ENCODE results near the gene SOWAHB.

SOWAHB gene, protein sequence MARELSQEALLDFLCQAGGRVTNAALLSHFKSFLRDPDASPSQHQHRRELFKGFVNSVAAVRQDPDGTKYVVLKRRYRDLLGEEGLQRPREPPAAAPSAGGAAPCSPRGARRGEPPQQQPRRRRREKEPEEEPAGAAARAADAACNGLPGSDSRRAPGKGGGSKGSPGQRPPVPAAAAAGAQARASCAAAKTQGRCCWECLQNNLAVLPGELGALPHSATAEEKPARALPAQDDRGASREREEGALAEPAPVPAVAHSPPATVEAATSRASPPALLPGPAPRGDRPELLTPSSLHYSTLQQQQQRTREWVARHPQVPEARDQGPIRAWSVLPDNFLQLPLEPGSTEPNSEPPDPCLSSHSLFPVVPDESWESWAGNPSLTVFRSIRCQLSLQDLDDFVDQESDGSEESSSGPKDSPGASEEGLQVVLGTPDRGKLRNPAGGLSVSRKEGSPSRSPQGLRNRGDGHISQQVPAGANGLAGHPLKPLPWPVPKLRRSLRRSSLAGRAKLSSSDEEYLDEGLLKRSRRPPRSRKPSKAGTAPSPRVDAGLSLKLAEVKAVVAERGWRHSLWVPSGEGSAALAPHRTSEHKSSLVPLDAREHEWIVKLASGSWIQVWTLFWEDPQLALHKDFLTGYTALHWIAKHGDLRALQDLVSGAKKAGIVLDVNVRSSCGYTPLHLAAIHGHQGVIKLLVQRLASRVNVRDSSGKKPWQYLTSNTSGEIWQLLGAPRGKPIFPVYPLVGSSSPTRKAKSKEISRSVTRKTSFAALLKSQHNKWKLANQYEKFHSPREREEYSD

DNA sequence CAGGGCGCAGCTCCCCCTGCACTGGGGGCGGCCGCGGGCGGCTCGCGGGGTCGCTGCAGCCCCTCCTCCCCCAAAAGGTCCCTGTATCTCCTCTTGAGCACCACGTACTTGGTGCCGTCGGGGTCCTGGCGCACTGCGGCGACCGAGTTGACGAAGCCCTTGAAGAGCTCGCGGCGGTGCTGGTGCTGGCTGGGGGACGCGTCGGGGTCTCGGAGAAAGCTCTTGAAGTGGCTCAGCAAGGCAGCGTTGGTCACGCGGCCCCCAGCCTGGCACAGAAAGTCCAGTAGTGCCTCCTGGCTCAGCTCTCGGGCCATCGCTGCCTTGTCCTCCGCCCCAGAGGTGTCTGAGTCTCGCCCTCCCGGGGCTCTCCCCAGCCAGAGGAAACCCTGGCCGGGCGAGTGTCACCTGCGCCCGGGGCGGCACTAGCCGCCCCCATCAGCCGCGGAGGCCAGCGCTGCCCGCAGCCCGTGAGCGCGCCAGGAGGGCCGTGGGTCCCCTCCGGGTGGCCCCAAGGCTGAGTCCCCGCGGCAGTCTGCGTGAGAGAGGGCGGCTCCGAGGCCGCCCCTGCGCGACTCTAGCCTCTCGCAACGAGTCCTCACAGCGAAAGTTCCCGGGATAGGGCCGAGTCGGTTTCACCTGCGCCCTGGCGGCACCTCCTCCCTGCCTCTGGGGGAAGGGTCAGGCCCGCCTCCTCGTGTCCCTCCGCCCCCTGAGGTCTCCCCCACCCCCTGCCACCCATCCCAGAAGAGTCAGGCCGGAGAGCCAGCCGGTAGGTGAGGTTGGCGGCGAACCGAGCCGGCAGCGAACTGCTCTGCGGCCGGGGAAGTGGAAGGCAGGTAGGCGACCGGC lies at the start of gene SOWAHB:
SOWAHB (minus strand) TSS at position 609 of the 849 bp plus-strand sequence; CDS start at position 314, 295 bp downstream.
- no peak for DNase-seq

GRCh38 chr4:76947369-76947768 lies 49.4 kb upstream of the SOWAHB start:
- DNase-seq = no peak

DNA sequence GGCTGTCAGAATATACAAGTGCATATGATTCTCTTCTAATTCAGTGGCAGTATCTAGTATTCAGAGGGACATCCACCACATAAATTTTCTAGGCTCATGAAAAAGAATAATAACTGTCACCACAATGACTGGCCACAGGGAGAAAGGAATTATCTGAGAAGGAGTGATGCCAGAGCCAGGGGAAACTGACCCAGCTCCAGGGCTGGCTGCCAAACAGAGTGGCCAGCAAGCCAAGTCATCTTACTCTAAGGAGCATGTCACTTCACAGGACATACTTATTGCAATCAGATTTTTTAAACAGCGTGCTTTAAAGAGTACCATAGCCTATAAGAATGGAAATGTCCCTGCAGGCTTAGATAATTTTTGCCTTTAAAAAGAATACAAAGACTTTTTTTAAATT lies 45.8 kb upstream of the SOWAHB start:
- no peak for DNase-seq

DNA sequence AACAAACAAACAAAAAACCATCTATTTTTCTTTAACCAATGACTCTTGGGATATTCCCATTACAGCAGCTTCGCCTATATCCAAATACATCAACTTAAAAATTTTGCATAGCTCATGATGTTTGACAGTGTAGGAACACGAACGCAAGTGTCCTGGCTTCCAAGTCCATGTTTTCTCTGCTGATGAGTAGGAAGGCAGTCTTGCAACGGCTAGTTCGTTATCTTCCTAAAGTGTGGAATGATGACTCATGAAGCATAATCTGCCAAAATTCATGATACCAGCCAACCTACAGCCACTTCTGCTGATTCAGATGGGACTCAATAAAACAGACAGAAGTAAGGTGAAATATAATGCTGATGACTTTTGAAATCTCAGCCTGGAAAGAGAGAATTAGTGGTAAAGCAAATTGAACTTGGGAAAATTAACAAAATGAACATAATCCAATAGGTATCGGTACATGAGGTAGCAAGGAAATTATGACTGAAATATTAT lies 45.2 kb upstream of the SOWAHB start:
- no peak for DNase-seq

GRCh38 chr4:76939184-76939583 lies 41.2 kb upstream of the SOWAHB start:
- no peak for DNase-seq

DNA sequence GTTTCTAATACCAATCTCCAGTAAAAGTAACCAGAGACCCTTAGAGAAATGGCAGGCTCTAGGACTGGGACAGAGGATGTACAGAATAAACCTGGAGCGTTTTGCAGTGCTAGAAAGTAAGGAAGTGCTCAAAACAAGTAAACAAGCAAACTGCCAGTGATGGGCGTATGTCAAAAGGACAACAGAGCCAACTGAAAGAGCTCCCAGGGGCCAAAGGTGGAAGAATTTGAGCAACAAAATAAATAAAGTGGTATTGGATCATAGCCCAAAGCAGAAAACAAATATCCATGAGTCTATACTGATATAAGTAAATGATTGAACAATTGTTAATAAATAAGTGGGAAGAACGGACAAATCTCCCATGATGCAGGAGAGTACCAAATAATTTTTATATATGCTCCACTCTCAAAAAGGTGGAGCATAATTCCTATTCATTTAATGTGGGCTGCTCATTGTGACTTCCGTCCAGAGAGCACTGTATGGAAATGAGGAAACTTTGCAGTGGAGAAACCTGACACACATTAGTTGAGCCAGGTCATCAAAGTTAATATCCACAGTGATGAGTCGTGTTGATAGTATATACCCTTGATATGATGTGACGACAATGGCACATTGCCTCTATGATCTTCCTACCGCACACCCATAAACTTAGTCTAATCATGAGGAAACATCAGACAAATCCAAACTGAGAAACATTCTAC lies 33.8 kb upstream of the SOWAHB start:
- no peak for DNase-seq

GRCh38 chr4:76931087-76931486 lies 33.1 kb upstream of the SOWAHB start:
- no peak for DNase-seq

- DNase-seq = no peak
Measured at GRCh38 chr4:76930685-76931084, 32.7 kb upstream of the SOWAHB start.

GRCh38 chr4:76926841-76927240 lies 28.9 kb upstream of the SOWAHB start:
- no peak for DNase-seq

- DNase-seq = no peak
Measured at GRCh38 chr4:76923619-76924357, 25.8 kb upstream of the SOWAHB start.

DNA sequence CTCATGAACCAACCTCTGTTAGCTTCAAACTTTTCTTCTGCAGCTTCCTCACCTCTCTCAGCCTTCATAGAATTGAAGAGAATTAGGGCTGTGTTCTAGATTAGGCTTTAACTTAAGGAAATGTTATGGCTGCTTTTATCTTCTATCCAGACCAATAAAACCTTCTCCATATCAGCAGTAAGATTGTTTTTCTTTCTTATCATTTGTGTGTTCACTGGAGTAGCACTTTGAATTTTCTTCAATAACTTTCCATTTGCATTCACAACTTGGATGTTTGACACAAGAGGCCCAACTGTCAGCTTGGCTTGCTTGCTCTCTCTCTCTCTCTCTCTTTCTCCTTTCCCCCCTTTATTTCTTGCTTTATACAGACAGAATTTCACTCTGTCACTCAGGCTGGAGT lies 22.8 kb upstream of the SOWAHB start:
- no peak for DNase-seq

DNA sequence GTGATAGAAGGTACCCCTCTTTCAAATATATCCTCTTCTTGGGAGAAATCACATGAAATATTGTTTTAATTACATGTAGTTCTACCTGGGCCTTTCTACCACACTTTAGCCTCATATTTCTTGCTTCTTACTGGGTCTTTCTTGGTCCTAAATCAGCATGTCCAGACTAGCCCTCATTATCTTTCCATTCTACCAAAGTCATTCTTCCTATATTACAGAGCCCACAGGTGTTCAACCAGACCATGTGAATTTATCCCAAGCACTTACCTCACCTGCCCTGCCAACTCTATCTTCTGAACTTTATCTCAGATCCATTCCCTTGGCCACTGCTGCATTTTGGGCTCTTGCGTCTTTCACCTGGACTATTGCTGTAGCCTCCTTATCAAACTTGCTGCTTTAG lies 11.8 kb upstream of the SOWAHB start:
- DNase-seq = no peak

DNA sequence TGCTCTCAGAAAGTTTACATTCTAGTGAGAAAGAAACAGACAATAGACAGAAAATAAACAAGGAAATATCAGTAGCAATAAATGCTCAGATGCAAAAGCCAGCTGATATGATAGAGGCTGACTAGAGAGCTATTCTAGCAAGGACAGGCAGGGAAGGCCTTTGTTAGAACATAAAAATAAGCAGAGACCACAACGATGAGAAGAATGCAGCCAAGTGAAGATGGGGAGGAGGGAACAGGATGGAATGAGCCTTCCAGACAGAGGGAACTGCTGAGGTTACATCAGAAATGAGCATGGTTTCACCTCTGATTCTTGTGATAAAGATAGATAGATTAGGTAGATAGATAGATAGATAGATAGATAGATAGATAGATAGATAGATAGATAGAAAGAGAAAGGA lies 7.6 kb upstream of the SOWAHB start:
- no peak for DNase-seq

- no peak for DNase-seq
Measured at GRCh38 chr4:76904646-76905190, 6.8 kb upstream of the SOWAHB start.

DNA sequence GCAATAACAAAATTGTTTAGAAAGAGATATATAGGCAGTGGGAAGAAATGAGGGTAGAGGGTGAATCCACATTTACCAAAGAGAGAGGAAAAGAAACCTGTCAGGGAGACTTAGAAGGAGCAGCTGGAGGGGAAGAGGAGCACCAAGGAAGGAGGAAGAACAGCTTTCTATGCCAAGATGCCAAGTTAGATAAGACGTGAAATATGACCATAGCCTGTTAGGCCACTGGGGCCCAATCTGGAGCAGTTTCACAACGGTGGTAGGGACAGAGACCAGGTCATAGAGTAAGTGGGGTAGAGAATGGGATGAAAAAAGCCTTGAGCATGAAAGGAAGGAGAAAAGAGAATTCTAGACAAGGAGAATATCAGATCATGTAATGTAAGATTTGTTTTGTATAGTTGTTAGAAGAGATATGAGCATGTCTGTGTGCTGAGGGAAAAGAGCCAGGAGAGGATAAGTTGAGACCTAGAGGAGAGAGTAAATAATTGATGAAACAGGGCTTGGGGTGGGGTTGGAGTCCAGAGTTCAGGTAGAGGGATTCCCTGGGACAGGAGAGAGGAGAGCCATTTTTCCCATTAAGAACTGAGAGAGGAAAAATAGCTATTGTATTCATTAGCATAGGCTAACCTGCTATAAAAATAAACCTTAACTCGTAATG lies 4.4 kb upstream of the SOWAHB start:
- DNase-seq = no peak

DNA sequence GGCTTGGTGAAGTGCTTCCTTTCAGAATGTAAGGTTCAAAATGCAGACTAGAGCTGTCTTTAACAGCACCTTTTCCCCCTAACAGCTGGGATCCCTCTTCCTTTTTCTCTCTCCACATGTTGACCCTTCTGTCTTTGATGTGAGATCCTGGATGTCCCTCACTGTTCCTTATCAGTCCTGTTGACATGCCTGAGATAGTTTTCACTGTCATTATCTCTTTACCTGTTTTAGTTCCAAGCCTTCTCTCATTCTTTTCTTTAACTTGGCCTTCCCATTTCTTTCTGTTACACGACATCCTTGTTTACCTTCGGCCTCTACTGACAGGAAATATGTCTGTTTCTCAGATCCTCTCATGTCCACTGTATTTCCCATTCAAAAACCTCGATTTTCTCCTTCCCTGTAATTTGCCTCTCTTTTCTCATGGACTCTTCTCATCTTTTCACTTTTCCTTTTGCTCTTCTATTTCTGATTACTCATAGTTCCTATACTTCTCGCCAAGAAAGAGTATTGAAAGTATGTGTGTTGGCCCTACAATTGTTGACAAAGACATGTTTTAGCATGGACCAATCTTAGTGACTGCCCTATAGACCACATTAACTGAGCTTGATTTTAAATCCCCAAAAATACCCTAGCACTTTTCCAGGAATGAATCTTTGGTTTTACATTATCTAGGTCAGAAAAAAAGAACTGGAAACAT lies 1.2 kb upstream of the SOWAHB start:
- DNase-seq = no peak

GRCh38 chr4:76898385-76898692 lies 395 bp upstream of the SOWAHB start:
- no peak for DNase-seq

- DNase-seq = no peak
Measured at GRCh38 chr4:76896614-76897535, 1.1 kb downstream of the SOWAHB start.

DNA sequence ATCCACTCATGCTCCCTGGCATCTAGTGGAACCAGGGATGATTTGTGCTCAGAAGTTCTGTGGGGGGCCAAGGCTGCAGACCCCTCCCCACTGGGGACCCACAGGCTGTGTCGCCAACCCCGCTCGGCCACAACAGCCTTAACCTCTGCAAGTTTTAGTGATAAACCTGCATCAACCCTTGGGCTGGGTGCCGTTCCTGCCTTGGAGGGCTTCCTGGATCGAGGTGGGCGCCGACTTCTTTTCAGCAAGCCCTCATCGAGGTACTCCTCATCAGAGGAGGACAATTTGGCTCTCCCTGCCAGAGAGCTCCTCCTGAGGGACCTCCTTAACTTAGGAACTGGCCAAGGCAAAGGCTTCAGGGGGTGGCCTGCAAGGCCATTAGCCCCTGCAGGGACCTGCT lies 1.9 kb downstream of the SOWAHB start:
- DNase-seq = no peak
